GM19463 (cell line): ENCODE results near the gene FTH1.
A peak's percentile ranks its signal among the peaks of the same experiment; 100 is the strongest.
"Not testable (repeated sequence)": the region's sequence is repeated elsewhere in the genome, so short reads cannot be mapped to it uniquely, and the experiment has no call there.

Source experiments
- ATAC-seq: cut with Tn5 transposase; IDR thresholded peaks from one replicate; pipeline ENCODE4 v1.9.1; 2021; ENCODE audit warnings: mild to moderate bottlenecking, moderate library complexity; ENCODE audit not compliant: unreplicated experiment

The FTH1 gene

DNA sequence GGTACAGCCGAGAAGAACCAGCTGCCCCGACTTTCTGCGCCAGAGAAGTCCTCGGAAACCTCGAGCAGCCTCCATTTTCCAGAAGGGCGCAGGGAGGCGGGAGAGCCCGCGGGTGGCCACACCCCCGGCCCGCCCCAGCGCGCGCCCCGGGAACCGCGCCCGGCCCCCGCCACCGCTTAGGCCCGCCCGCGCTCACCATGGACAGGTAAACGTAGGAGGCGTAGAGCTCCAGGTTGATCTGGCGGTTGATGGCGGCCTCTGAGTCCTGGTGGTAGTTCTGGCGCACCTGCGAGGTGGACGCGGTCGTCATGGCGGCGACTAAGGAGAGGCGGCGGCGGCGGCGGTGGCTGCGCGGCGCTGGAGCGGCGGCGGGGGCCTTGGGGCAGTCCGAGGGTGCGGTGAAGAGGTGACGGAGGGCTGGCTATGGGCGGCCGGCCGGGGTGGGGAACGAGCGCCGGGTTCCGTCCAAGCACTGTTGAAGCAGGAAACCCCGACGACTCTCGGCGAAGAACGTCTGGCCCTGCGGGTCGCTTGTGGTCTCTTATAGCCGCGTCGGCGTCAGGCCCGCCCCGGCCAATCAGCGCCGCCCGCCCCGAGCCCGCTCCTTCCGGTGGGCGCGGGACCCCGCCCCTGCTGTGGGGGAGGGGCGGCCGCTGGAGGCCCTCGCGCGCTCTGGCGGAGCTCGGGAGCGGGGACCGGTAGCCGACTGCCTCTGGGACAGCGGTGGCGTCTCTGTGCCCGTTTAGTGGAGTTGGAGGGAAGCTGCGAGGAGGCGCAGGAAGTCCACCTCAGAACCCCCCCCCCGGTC is at the start of gene FTH1:
Gene FTH1 (minus strand): TSS at position 519 of the 808 bp plus-strand sequence. CDS start 209 bp downstream, at position 310.
- ATAC-seq, result peak; percentile 49

DNA sequence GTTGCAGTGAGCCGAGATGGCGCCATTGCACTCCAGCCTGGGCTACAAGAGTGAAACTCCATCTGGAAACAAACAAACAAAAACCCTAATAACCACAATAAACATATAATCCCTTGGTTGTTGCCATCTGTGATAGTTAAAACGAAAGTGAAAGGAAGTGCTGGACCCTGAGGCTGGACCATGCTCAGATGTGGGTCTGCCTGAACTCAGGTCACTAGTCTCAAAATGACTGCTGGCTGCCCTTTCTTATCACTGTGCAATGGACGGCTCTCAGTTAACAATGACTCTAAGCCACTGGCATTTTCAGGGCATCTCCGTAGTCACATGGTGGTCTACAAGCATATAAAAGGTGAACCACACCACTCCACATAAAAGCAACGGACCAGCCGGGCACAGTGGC is 48.2 kb upstream of the FTH1 start:
- no peak for ATAC-seq

DNA sequence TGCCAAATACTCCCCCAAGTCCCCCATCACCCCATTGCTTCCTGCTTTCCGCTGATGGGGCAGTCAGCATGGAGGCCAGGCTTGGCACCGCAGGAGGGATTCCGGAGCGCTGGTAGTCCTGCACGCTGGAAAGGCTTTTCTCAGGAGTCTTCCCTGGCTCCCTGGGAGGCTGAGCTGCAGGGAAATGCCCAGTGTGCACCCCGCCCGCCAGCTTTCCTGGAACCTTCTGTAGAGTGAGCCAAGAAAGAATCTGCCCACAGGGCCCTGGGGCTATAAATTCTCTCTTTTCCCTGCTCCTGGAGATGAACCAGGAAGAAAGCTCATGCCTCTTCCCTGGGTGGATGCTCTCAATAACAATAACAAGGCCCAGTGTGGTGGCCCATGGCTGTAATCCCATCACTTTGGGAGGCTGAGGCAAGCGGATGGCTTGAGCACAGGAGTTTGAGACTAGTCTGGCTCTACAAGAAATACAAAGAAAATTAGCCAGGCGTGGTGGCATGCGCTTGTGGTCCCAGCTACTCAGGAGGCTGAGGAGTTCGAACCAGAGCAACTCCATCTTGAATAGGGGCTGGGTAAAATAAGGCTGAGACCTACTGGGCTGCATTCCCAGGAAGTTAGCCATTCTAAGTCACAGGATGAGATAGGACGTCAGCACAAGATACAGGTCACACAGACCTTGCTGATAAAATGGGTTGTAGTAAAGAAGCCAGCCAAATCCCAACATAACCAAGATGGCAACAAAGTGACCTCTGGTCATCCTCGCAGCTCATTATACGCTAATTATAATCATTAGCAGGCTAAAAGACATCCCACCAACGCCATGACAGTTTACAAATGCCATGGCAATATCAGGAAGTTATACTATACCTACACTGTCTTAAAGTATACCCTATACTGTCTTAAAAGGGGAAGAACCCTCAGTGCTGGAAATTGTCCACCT is 46.4 kb upstream of the FTH1 start:
- ATAC-seq, result no peak

DNA sequence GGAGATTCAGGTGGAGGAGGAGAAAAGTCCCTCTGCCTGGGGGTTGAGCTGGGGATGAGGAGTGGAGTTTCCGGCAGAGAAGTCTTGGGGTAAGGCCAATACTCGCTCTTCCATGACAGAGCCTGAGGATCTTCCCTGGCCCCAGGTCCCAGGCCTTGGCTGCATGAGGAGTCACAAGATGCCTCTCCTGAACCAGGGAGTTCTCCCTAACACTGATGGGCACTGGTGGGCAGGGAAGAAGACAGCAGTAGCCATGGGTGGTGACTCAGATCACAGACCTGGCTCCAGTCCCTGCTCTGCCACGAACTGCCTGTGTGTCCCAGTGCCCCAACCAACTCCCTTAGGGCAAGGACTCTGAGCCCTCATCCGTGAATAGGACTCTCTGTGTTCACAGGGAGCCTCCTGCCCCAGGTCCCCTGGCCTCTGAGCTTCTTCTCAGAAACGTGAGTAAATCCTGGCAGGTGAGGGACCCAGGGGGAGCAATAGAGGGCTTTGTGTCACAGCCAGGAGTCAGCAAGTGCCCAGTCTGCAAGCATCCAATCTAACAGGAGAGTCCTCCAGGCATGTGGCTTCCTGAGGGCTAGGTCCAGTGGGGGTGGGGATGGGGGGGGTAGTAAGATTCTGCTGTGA is 45.5 kb upstream of the FTH1 start:
- ATAC-seq, result no peak

DNA sequence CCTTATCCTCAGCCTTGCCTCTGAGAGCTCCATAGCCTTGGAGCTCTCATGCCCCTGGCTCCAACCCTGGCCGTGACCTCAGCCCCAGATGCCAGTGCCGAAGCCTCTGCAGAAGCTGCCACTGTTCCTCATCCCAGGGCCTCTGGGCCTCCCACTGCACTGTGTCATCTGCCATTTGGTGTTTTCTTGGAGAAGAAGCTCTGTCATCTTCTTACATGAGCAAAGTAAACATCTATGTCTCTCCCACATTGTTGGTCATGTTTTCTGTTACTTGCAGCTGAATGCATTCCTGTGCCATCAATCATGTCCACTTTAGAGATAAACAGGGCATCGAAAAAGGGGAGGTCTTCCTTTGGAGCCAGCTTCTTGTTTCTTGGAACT is 45.0 kb upstream of the FTH1 start:
- ATAC-seq, result no peak

DNA sequence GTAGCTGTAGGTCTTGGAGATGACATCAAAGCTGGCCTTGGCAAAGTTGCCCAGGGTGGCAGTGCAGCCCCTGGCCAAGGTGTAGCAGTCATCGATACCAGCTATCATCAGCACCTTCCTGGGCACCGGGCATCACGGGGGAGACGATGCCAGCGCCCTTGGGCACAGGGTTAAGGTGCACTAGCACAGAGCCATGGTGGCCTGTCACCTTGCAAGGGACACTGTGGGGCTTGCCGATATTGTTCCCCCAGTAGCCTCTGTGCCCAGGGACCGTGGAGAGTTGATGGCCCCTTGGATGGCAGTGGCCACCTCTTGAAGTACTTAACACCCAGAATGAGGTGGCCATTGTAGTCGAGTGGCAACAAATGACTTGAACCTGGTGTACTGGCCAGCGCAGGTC is 44.4 kb upstream of the FTH1 start:
- no peak for ATAC-seq

DNA sequence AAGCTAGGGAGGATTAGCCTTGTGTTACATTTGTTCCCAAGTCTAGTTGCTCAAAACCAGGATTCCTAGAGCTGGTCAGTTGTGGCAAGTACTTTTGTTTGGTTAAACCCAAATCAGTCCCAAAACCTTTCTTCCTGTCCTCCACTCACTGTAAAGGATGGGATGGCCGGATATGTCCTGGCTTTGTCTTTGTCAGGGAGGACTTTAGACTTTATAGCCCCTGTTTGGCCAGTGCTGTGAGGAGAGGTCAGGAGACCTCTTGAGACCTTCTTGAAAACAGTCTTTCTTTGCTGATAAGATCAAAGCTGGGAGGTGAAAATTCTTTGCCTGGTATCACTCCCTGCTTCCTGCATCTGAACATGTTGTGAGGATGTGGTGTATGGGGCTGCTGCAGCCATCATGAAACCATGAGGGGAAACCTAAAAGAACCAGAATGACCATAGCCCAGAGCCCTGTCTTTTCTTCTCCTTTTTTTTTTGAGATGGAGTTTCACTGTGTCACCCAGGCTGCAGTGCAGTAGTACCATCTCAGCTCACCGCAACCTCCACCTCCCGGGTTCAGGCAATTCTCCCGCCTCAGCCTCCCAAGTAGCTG is 43.6 kb upstream of the FTH1 start:
- ATAC-seq, result no peak

DNA sequence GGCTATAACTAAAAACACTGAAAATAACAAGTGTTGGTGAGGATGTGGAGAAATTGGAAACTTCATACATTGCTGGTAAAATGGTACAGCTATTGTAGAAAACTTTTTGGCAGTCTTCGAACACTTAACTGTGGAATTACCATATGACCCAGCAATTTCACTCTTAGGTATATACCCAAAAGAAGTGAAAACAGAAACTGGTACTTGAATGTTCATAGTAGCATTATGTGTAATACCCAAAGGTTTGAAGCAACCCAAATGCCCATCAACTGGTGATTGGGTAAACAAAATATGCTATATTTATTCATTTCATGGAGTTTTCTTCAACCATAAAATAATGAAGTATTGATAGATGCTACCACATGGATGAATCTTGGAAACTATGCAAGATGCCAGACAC is 40.8 kb upstream of the FTH1 start:
- no peak for ATAC-seq

DNA sequence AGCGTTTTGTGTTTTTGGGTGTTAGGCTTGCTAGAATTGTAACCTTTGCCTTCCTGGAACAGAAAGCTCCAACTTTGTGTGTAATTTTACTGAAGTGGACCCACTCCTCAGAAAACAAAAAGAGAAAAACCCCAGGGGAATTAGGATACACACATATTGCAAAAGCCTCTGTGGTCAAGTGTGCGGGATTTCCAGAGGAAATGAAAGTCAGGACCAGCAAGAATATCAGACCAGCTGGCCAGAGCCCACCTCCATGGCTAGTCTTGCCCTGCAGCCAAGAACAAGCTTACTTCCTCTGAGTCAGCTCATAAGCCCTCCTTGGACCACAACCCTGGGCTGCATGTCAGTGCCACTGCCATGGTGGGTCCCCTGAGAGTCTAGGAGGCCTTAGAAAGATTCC is 37.0 kb upstream of the FTH1 start:
- ATAC-seq, result no peak

DNA sequence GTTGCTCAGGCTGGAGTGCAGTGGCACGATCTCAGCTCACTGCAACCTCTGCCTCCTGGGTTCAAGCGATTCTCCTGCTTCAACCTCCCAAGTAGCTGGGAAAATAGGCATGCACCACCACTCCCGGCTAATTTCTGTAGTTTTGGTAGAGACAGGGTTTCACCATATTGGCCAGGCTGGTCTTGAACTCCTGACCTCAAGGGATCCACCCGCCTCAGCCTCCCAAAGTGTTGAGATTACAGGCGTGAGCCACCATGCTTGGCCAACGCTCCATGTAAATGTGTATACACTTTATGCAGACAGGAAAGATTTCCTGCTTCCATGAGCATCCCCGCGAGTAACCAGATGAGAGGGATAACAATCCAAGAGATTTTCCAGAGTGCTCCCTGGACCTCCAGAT is 34.8 kb upstream of the FTH1 start:
- ATAC-seq, result not testable (repeated sequence)

DNA sequence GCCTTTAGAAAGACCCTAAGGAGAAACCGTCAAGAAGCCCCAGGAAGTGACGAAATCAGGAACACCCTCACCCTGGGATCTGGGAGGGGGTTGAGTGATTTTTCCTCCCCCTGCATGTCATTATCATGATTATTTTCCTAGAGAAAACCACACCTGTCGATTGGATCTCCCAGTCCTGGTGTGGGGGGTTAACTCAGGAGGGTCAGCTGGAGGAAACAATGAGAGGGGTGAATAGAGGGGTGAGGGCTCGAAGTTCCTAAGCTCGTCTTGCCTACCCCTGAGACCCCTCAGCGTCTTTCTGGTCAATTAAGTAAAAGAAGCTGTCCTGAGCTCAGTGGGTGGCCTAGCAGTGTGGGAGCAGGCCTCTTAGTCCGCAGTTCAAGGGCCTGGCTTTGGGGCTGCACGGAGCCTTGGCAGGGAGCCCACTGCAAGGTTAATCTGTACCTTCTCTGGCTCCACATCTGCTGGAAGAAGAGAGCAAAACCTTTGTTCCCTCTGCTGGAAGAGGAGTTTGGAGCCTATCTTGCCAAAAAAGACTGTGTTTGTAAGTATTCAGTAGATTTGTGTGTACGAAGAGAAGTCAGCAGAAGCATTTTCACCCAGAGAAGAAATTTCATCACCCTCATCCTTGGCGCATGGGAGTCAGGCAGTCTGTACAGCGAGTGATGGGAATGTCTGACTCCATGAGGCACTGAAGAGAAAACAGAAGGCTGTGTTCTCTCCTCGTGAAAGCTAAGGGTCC is 34.2 kb upstream of the FTH1 start:
- ATAC-seq, result no peak

DNA sequence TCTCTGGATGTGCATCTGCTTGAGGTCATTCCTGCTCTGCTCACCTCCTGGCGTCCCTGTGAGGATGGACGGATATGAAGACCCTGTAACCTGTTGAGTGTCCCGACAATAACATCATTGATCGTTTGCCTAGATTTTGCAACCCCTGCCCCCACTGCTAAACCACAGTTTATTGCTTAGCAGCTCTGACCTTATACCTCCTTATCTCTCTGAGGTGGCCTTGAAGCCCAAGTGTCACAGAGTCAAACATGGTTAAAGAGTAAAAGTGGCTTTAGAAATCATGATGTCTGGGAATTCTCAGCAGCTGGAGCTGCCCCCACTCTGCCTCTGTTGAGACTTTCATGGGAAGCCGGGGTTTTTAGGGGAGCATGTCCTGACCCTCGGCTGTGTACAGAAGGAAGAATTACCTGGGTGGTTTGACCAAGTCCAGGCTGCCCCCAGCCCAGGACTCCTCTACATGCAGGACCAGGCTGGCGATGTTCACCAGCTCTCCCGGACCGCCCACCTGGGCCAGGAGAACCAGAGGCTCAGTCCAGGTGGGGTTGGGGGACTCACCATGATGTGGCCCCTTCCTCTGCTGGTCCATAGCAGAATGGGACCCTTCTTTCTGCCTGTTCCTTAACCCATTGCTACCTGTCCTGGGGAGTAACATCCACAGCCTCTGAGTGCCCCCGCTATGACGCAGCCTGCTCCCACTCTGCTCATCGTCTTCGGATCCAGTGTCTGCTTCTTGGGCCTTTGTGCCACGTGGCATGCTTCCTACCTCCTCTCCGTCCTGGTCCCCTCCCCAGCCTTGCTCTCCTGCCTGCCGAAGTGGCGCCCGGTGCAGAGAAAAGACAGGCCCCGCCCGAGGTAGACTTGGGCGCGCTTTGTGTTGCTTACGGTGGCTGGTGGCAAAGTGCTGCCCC is 33.4 kb upstream of the FTH1 start:
- ATAC-seq, result no peak

DNA sequence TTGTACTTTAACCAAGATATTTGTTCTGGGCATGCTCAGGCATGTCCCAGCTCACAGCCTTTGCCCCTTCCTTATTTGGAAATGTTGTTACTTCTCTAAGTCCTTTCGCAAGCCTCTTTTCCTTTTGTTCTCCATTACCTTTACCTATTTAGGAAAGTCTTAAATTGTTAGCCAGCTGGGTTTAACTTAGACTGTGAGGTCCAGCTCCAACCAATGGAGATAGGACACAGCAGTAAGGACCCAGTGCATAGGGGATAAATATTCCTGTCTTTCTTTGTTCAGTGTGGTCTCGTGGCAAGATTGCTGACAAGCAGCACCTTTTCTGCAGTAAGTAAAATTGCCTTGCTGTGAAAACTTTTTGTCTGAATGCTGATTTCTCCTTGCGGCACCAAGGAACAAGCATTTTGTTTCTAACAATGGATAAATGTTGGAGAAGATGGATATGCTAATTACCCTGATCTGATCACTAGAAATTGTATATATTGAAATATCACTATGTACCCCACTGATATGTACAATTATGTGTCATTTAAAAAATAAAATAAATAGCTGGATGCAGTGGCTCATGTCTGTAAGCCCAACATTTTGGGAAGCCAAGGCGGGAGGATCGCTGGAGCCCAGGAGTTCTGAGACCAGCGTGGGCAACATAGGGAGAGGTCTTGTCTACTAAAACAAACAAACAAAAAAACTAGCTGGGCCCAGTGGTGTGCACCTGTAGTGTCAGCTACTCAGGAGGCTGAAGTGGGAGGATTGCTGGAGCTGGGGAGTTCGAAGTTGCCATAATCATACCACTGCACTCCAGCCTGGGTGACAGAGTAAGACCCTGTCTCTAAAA is 31.9 kb upstream of the FTH1 start:
- no peak for ATAC-seq

DNA sequence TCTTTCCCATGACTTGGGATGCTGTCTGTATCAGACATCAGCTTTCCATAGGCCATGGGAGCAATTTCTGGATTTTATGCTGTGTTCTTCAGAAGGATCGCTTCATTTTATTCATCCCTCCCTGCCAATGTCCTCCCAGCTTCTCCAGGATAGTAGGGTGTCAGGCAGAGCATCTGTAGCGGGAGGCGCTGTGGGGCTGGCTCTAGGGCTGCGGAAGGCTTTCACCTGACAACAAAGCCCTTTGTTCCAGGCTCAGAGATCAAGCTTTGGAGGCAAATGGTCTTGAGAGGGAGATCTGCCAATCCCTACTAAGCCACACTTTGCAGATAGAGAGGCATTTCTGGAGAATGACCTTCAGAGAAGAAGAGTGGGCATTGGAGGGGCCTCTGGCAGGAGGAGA is 29.5 kb upstream of the FTH1 start:
- no peak for ATAC-seq

DNA sequence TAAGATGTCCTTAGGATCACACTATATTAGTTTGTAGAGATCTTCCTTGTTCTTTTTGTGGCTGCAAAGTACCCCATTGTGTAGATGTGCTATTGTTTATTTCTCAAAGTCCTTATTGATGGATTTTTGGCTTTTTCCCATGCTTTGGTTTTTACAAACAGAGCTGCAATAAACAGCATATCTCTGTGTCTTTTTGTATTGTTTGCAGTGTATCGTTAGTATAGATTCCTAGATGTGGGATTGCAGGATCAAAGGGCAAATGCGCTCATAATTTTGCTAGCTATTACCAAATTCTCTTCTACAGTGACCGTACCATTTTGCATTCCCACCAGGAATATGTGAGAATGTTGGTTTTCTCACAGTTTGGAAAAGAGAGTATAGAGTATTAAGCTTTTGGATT is 27.5 kb upstream of the FTH1 start:
- no peak for ATAC-seq

DNA sequence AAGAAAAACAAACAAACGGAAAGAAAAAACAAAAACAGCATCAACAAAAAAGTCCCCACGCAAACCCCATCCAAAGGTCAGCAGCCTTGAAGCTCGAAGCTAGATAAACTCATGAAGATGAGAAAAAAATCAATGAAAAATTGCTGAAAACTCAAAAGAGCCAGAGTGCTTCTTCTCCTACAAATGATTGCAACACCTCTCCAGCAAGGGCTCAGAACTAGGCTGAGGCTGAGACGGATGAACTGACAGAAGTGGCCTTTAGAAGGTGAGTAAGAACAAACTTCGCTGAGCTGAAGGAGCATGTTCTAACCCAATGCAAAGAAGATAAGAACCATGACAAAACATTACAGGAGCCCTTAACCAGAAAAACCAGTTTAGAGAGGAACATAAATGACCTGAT is 18.4 kb upstream of the FTH1 start:
- no peak for ATAC-seq

DNA sequence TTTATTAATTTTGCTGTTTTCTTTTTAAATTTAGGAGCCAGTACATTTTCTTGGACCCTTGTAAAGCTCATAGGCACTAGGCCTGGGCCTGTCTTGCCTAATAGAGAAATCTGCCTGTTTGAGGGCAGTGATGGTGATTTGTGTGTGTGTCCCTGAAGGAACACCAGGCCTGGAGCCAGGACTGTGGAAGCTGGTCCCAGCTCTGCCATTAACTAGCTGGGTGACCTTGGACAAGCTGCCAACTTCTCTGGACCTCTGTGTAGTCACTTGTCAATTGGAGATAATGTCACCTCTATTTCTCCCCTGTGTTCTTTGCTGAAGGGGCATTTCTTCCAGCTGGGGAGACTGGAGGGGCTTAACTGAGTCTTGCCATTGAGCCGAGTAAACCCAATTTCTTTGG is 16.0 kb upstream of the FTH1 start:
- no peak for ATAC-seq

DNA sequence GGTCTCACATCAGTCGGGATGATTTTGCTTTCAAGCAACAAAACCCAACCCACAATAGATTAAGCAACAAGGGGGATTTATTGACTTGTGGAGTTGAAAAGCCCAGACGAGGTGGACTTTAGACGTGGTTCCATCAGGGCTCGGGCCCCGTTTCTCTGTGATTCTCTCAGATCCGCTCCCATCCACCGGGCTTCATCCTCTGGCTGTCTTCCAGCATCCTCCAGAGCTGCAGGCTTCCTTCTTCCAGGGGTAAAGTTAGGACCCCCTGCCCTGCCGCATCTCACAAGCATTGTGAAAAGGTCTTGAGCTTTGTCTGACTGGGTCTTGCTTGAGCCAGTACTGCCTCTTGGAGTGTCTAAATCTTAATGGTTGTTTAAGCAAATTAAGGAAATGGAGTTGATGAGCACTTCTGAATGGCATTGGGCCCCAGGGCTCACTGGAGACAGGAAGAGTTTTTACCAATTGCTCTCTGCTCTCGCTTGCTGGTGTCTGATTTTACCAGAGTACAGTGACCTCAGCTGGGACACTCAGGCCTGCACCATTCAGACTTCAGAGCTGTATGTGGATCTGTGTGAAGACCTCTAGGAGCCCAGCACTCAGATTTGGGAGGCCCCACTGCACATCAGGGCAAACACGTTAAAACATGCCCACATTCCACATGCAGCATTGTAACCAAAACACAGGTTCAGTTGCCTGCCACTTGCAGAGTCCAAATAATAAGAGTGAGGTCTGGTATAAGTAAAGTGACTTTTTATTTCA is 13.5 kb upstream of the FTH1 start:
- ATAC-seq, result no peak
